Stimulated activated CD4-positive, alpha-beta T cell treated with anti-CD3 and anti-CD28 coated beads, Interleukin-1b, Interleukin-23, amount 100 ng/mL, for 48 hours (primary cell): ENCODE measurements around the gene CSH2.
"Not testable (repeated sequence)": the region's sequence is repeated elsewhere in the genome, so short reads cannot be mapped to it uniquely, and the experiment has no call there.

ENCODE experiments used
- DNase-seq: peaks from one replicate; pipeline ENCODE4 v3.0.0-alpha.2; 2020

Gene CSH2

GRCh38 chr17:63873577-63873976 lies at the start of gene CSH2:
Gene CSH2 (minus strand): TSS chr17:63873677. CDS start chr17:63873614, 63 bp downstream.
- DNase-seq, result not testable (repeated sequence)

- DNase-seq, result not testable (repeated sequence)
These were observed 48.9 kb upstream of the CSH2 start for GRCh38 chr17:63922402-63922801.

- not testable (repeated sequence) for DNase-seq
These were observed 47.3 kb upstream of the CSH2 start for GRCh38 chr17:63920779-63921178.

- DNase-seq, result not testable (repeated sequence)
These were observed 46.6 kb upstream of the CSH2 start for GRCh38 chr17:63920050-63920449.

- DNase-seq, result peak; percentile 70
These were observed 45.8 kb upstream of the CSH2 start for GRCh38 chr17:63919311-63919723.

- DNase-seq, result not testable (repeated sequence)
These were observed 45.4 kb upstream of the CSH2 start, which contains the start of gene GH1 for GRCh38 chr17:63918789-63919305. Gene GH1 (minus strand): TSS chr17:63918839. CDS start chr17:63918776, 63 bp downstream.

GRCh38 chr17:63918305-63918704 lies 44.8 kb upstream of the CSH2 start:
- DNase-seq, result no peak

- DNase-seq, result no peak
These were observed 44.2 kb upstream of the CSH2 start for GRCh38 chr17:63917646-63918045.

GRCh38 chr17:63917206-63917605 lies 43.7 kb upstream of the CSH2 start:
- DNase-seq, result not testable (repeated sequence)

GRCh38 chr17:63916566-63917185 lies 43.2 kb upstream of the CSH2 start:
- DNase-seq, result no peak

GRCh38 chr17:63915753-63916152 lies 42.3 kb upstream of the CSH2 start:
- DNase-seq, result not testable (repeated sequence)

- no peak for DNase-seq
These were observed 41.0 kb upstream of the CSH2 start for GRCh38 chr17:63914471-63914870.

GRCh38 chr17:63911657-63912100 lies 38.2 kb upstream of the CSH2 start:
- peak; percentile 67 for DNase-seq

- DNase-seq, result no peak
These were observed 37.7 kb upstream of the CSH2 start, which contains the start of gene CSHL1 for GRCh38 chr17:63911041-63911635. Gene CSHL1 (minus strand): TSS chr17:63911258. CDS start chr17:63911196, 62 bp downstream.

GRCh38 chr17:63910096-63910495 lies 36.6 kb upstream of the CSH2 start:
- no peak for DNase-seq

GRCh38 chr17:63909586-63909985 lies 36.1 kb upstream of the CSH2 start:
- DNase-seq, result not testable (repeated sequence)

GRCh38 chr17:63907161-63907778 lies 33.8 kb upstream of the CSH2 start:
- peak; percentile 20 for DNase-seq

- DNase-seq, result not testable (repeated sequence)
These were observed 31.3 kb upstream of the CSH2 start for GRCh38 chr17:63904796-63905195.

GRCh38 chr17:63903787-63904201 lies 30.3 kb upstream of the CSH2 start:
- not testable (repeated sequence) for DNase-seq

GRCh38 chr17:63901971-63902370 lies 28.5 kb upstream of the CSH2 start:
- DNase-seq, result not testable (repeated sequence)

GRCh38 chr17:63898899-63899798 lies 25.7 kb upstream of the CSH2 start:
- peak; percentile 48 for DNase-seq
